Stromal cell of bone marrow (primary cell): ENCODE data around the gene SYNM.

Experiments
- DNase-seq: peaks from one replicate; pipeline ENCODE4 v3.0.0-alpha.2; 2012; ENCODE audit warnings: low read depth

Gene SYNM

GRCh38 chr15:99086327-99086667, 18.6 kb upstream of the SYNM start:
- DNase-seq: peak; percentile 28

- no peak for DNase-seq
Measured at GRCh38 chr15:99087405-99087943, 17.4 kb upstream of the SYNM start.

- no peak for DNase-seq
Measured at GRCh38 chr15:99090011-99090699, 14.7 kb upstream of the SYNM start.

- no peak for DNase-seq
Measured at GRCh38 chr15:99090938-99091337, 13.9 kb upstream of the SYNM start.

GRCh38 chr15:99092554-99093172, 12.2 kb upstream of the SYNM start:
- no peak for DNase-seq

- DNase-seq: no peak
Measured at GRCh38 chr15:99095626-99096025, 9.3 kb upstream of the SYNM start.

GRCh38 chr15:99096173-99096893, 8.5 kb upstream of the SYNM start:
- DNase-seq: no peak

GRCh38 chr15:99096894-99097426, 7.9 kb upstream of the SYNM start:
- no peak for DNase-seq

- no peak for DNase-seq
Measured at GRCh38 chr15:99097441-99098410, 7.2 kb upstream of the SYNM start.

- DNase-seq: no peak
Measured at GRCh38 chr15:99098426-99098825, 6.5 kb upstream of the SYNM start.

- no peak for DNase-seq
Measured at GRCh38 chr15:99098991-99099390, 5.9 kb upstream of the SYNM start.

- DNase-seq: no peak
Measured at GRCh38 chr15:99099661-99100060, 5.2 kb upstream of the SYNM start.

GRCh38 chr15:99100245-99101173, 4.4 kb upstream of the SYNM start:
- peak; percentile 48 for DNase-seq

GRCh38 chr15:99101501-99101900, 3.4 kb upstream of the SYNM start:
- DNase-seq: no peak

GRCh38 chr15:99102332-99103235, 2.3 kb upstream of the SYNM start:
- no peak for DNase-seq

- DNase-seq: no peak
Measured at GRCh38 chr15:99103279-99103678, 1.6 kb upstream of the SYNM start.

- peak; percentile 21 for DNase-seq
Measured at GRCh38 chr15:99105514-99106341, 848 bp downstream of the SYNM start.

- no peak for DNase-seq
Measured at GRCh38 chr15:99106417-99107220, 1.7 kb downstream of the SYNM start.
